ENCODE measurements around the gene UBN1.

Gene UBN1

GRCh38 chr16:4870138-4870671 is 22.9 kb downstream of the UBN1 start:
- TF ChIP-seq, protein P1, sequence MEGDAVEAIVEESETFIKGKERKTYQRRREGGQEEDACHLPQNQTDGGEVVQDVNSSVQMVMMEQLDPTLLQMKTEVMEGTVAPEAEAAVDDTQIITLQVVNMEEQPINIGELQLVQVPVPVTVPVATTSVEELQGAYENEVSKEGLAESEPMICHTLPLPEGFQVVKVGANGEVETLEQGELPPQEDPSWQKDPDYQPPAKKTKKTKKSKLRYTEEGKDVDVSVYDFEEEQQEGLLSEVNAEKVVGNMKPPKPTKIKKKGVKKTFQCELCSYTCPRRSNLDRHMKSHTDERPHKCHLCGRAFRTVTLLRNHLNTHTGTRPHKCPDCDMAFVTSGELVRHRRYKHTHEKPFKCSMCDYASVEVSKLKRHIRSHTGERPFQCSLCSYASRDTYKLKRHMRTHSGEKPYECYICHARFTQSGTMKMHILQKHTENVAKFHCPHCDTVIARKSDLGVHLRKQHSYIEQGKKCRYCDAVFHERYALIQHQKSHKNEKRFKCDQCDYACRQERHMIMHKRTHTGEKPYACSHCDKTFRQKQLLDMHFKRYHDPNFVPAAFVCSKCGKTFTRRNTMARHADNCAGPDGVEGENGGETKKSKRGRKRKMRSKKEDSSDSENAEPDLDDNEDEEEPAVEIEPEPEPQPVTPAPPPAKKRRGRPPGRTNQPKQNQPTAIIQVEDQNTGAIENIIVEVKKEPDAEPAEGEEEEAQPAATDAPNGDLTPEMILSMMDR (IDR thresholded peaks at IDR 0.05; ENCODE audit: low read depth, low read length), result no peak
- no peak overlapping the region for H3K4me3 ChIP-seq (ENCODE audit: low read depth, low read length)

- H3K4me3 ChIP-seq (ENCODE audit: low read depth, low read length), result no peak overlapping the region
- TF ChIP-seq, protein P1 (IDR thresholded peaks at IDR 0.05; ENCODE audit: low read depth, low read length), result no peak
Measured at GRCh38 chr16:4871071-4871470, 23.8 kb downstream of the UBN1 start.

- no peak overlapping the region for H3K4me3 ChIP-seq (ENCODE audit: low read depth, low read length)
- TF ChIP-seq, protein P1 (IDR thresholded peaks at IDR 0.05; ENCODE audit: low read depth, low read length), result no peak
Measured at GRCh38 chr16:4873091-4873490, 25.8 kb downstream of the UBN1 start.

DNA sequence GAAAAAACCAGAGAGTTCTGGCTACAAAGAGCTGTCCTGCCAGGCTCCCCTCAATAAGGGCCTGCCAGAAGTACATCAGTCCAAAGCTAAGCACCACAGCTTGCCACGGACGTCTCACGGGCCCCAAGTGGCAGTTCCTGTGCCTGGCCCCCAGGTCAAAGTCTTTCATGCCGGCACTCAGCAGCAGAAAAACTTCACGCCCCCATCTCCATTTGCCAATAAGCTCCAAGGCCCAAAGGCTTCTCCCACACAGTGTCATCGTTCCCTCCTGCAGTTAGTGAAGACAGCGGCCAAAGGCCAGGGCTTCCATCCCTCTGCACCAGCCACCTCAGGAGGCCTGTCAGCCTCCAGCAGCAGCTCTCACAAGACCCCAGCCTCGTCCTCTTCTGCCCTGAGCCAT is 27.4 kb downstream of the UBN1 start:
- no peak overlapping the region for H3K4me3 ChIP-seq (ENCODE audit: low read depth, low read length)
- TF ChIP-seq, protein P1 (IDR thresholded peaks at IDR 0.05; ENCODE audit: low read depth, low read length), result no peak

DNA sequence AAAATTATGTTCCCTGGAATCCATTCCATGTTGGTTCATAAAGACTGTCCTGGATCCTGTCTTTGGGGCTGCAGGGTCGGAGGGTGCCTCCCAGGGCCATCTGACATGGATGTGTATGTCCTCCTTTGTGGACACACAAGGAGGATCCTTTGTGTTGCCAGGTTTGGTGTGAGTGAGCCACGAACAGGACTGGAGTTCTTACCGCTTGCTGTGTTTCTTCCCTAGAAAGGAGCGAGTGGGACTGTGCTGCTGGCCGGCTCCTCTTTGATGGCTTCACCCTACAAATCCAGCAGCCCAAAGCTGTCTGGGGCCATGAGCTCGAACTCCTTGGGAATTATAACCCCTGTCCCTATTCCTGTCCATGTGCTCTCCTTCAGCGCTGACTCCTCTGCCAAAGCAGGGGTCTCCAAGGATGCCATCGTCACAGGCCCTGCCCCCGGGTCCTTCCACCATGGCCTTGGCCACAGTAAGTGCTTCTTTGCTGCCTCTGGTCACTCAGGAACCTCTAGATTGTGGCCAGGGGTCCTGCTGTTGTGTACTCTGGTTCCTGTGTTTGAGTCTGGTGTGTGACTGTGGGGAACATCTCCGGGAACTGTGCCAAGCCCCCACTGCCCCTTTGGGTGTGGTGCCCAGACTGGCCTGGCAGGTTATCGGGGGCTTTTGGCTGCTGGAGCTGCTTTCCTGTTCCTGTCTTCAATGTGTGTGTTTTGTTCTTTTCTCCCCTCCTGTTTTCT is 29.5 kb downstream of the UBN1 start:
- H3K4me3 ChIP-seq (ENCODE audit: low read depth, low read length), result no peak overlapping the region
- TF ChIP-seq, protein P1 (IDR thresholded peaks at IDR 0.05; ENCODE audit: low read depth, low read length), result no peak

DNA sequence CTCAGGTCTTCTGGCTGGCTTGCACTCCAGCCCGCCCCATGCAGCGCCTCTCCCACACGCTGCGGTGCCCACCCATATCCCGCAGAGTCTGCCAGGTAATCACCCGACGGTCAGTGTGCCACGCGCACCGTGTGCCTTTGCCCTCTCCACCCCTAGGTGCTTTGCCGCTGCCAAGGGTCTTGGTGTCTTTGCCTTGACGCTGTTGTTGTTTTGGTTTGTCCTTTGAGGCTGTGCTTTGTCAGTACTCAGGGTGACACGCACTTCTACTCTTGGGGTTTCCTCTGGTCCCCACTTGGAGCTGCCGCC is 30.1 kb downstream of the UBN1 start:
- TF ChIP-seq, protein P1 (IDR thresholded peaks at IDR 0.05; ENCODE audit: low read depth, low read length), result no peak
- no peak overlapping the region for H3K4me3 ChIP-seq (ENCODE audit: low read depth, low read length)

DNA sequence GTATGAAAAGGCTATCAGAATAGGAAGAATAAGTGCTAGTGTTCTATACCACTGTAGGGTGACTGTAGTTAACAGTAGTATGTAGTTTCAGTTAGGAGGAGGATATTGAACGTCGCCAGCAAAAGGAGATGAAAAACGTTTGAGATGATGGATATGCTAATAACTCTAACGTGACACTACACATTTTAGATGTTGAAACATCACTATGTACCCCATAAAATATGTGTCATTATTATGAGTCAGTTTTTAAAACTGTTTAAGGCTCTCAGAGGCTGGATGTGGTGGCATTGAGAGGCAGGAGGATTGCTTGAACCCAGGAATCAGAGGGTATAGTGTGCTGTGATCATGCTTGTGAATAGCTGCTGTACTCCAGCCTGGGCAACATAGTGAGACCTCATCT is 31.8 kb downstream of the UBN1 start:
- TF ChIP-seq, protein P1 (IDR thresholded peaks at IDR 0.05; ENCODE audit: low read depth, low read length), result no peak
- H3K4me3 ChIP-seq (ENCODE audit: low read depth, low read length), result no peak overlapping the region

Data from WI38 (cell line).